GM12874 (cell line): ENCODE measurements around the gene SELENOH.

ENCODE experiments used
- TF ChIP-seq, protein P1 (sequence below): IDR thresholded peaks from 2 replicates; pipeline ENCODE4 v1.5.1; 2011; ENCODE audit warnings: low read depth, mild to moderate bottlenecking, control low read depth, low read length, moderate library complexity; ENCODE audit not compliant: insufficient read depth

SELENOH gene

DNA sequence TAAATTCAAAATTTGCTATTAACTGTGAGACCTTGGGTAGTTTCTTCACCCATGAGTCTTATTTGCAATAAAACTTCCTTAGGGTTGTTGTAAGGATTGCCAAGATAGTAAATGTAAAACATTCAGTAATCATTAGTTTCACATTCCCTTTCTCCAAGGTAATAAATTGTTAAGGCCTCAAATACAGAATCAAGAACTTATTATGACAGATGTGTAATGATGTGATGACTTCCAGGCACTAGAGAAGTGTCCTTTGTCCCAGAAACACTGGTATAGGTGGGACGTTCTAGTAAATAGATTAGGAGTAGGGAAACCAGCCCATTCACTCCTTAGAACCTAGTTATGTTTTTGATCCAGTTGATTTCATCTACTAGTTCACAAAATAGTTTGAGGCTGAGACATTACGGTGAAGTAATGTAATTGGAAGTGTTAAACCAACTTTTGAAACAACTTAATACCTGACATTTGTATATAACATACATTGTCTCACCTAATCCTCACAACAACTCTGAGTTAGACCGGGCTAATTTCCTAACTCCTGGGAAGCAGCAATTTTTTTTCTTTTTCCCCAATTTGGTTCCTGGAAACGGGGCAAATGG is 45.8 kb downstream of the SELENOH start:
- TF ChIP-seq, protein P1, sequence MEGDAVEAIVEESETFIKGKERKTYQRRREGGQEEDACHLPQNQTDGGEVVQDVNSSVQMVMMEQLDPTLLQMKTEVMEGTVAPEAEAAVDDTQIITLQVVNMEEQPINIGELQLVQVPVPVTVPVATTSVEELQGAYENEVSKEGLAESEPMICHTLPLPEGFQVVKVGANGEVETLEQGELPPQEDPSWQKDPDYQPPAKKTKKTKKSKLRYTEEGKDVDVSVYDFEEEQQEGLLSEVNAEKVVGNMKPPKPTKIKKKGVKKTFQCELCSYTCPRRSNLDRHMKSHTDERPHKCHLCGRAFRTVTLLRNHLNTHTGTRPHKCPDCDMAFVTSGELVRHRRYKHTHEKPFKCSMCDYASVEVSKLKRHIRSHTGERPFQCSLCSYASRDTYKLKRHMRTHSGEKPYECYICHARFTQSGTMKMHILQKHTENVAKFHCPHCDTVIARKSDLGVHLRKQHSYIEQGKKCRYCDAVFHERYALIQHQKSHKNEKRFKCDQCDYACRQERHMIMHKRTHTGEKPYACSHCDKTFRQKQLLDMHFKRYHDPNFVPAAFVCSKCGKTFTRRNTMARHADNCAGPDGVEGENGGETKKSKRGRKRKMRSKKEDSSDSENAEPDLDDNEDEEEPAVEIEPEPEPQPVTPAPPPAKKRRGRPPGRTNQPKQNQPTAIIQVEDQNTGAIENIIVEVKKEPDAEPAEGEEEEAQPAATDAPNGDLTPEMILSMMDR: no peak

DNA sequence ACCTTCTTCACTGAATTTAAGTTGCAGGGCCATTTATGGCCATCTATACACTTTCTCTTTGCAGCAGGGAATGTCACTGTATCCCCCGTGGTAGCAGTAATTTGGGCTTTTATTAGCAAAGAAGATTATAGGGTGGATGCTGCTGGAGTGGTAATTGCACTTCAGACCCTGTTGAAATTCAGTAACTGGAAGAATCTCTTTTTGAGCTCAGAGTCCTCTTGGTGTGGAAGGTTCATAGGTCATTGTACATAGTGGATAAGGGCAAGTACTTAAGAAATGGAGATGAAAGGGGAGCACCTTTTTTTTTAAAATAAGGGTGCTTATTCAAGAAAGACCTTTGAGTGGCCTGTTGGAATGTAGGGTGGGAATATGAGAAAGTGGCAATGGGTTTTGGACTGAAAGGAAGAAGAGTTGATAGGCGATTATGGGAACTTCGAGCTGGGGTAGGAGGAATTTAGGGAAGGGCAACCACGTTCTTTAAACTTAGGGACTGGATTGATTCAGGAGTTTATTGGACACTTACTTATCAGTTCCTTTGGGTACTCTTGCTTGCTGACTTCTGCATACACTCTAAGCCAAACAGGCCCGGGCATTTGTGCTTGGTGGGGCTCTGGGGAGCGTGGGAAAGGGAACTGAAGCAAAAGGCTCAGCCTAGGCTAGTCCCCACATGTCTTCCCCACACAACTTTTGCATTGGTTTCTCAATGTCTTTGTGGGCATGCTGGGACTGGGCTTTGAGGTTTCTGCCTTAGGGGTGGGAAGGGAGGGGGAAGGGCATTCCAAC is 46.8 kb downstream of the SELENOH start:
- TF ChIP-seq, protein P1: no peak

DNA sequence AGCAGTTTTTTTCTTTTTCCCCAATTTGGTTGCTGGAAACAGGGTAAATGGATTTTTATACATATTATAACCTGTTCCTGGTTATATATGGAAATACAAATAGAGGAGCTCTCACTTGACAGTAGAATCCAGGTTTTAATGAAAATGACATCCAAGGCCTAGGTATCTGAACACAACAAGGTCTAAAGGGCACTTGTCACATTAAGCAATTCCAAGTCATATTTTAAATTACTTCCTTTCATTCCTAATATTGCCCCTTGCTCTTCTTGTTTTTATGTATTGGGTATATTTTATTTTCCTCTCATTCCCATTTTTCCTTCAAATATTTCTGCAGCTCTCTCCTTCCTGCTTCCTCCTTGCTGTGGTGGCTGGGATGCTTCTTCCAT is 47.4 kb downstream of the SELENOH start:
- TF ChIP-seq, protein P1: no peak

DNA sequence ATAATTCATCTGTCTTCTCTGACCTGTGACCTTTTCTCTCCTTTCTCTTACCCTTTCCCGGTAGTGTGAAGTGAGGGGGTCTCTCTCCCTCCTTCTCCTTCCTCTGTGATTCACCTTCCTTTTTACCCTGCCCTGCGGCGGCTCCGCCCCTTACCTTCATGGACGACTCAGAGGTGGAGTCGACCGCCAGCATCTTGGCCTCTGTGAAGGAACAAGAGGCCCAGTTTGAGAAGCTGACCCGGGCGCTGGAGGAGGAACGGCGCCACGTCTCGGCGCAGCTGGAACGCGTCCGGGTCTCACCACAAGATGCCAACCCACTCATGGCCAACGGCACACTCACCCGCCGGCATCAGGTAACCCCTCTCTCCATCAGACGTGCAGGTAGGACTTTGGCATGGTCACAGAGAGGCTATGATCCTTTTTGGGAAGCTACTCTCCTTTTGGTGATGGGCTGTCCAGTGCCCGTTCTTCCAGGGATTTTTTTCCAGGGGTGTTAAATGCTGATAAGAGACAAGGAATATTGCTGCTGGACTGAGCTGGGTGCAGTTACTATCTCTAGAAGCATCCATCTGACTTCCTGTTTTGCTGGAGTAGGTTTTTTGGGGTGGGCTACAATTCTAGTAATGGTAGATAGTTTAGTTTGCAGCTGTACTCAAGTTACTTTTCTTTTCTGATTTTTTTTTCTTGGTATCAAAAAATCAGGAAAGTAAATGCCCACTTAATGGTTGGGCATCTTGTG is 50.2 kb downstream of the SELENOH start:
- TF ChIP-seq, protein P1: no peak

DNA sequence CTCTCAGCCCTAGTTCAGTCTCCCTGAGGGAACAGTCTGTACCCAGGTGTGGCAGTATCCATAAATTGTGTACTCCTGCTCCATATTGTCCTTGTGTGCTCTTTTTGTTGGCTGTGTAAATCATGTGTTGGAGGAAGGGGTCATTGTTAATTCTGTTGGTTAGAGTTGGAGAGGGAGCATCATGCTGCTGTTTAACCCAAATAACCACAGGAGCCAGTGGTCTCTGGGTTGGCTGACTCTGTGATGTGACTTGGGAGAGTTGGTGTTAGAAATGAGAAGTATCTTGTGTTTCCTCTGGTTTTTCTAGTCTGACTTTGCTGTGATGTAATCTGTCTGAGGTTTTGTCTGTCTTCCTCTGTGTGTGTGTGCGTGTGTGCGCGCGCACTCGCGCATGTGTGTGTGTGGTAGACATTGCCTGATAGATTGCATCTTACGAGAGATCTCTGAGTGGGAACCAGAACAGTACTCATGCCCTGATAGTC is 50.8 kb downstream of the SELENOH start:
- TF ChIP-seq, protein P1: no peak

DNA sequence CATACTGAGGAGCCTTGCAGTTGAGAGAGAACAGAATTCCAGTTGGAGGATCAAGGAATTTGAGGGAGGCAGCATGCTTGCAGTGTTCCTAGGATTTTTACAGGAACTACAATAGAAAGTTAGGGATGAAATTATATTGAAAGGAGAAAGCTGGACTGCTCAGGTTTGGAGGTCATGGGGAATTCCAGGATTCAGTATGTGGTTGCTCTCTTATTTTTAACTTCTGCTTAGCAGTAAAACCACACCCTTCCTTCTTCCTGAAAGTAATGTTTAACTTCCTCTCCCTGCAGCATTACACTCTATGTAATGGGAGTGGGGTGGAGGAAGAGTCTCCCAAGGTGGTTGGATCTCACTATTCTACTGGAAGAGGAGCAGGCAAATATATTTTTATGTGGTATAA is 51.6 kb downstream of the SELENOH start:
- TF ChIP-seq, protein P1: no peak
